Breast epithelium (tissue), 4 donors: ENCODE results near the gene STAT3. TPM values are rescaled to one million over a fixed set of nuclear protein-coding genes. Genes with fewer than 3 reads are reported as not detected.
"Not testable (repeated sequence)": the region's sequence is repeated elsewhere in the genome, so short reads cannot be mapped to it uniquely, and the experiment has no call there.

ENCODE experiments used
- DNase-seq, 2 donors: peaks; one replicate each; pipeline ENCODE4 v3.0.0-alpha.2; 2019; ENCODE audit warnings: low spot score in 2 of 2
- H3K27ac ChIP-seq, 2 donors: fragments of 200-600 bp; sonication (generic) in 1 of 2; one replicate each; pipeline ENCODE4 v1.5.1; 2016 to 2019; ENCODE audit warnings: mild to moderate bottlenecking in 1 of 2
- H3K27me3 ChIP-seq, 2 donors: fragments of 200-600 bp; sonication (generic) in 1 of 2; one replicate each; pipeline versions ENCODE4 v1.5.1 to v1.6.0; 2017 to 2019; ENCODE audit warnings: control low read depth in 1 of 2, mild to moderate bottlenecking in 1 of 2
- H3K36me3 ChIP-seq: fragments of 200-600 bp; one replicate; pipeline ENCODE4 v1.5.1; 2019
- H3K4me1 ChIP-seq, 2 donors: fragments of 200-600 bp; sonication (generic); one replicate each; pipeline ENCODE4 v1.5.1; 2016 to 2019; ENCODE audit warnings: control low read depth in 1 of 2
- H3K4me3 ChIP-seq, 3 donors: fragments of 200-600 bp; sonication (generic); 1 replicate in 2 of 3; 2 replicates in 1 of 3; pipeline ENCODE4 v1.5.1; 2016 to 2019; ENCODE audit warnings: mild to moderate bottlenecking in 3 of 3, moderate library complexity in 2 of 3
- H3K9me3 ChIP-seq, 2 donors: fragments of 200-600 bp; sonication (generic) in 1 of 2; one replicate each; pipeline ENCODE4 v1.5.1; 2016 to 2019; ENCODE audit warnings: control low read depth in 1 of 2
- POLR2A ChIP-seq: fragments of 450-650 bp; IDR thresholded peaks from one replicate; pipeline ENCODE4 v1.6.1; 2016; ENCODE audit warnings: antibody characterized with exemption, mild to moderate bottlenecking, moderate library complexity
- POLR2AphosphoS5 ChIP-seq, 3 donors: sonication (generic); formaldehyde crosslinking; IDR thresholded peaks; one replicate each; pipeline ENCODE4 v1.6.1; 2017; ENCODE audit warnings: antibody characterized with exemption in 3 of 3
- intact Hi-C: fragments of 100-400 bp; cut with DNase I; formaldehyde crosslinking; loops from one replicate; pipeline ENCODE4 v1.15.1; 2023; ENCODE audit warnings: low total_unique reads
- total RNA-seq, 3 donors: library from RNA; depleted of rRNA; stranded (reverse); fragments of >200 nt; gene quantifications; one replicate each; pipeline ENCODE4 v1.1.0, GENCODE V29; 2016
- TF ChIP-seq, protein P1 (sequence below), 3 donors: fragments of 450-650 bp; IDR thresholded peaks; one replicate each; pipeline ENCODE4 v1.5.1; 2016 to 2017; ENCODE audit warnings: antibody characterized with exemption in 3 of 3, mild to moderate bottlenecking in 3 of 3, moderate library complexity in 3 of 3

STAT3 gene
- total RNA-seq, 3 donors from 2014 or later, result 193 to 322 (median 238) TPM

- no peak overlapping the region for H3K4me3 ChIP-seq
- intact Hi-C loops, result loop anchor here (10.0 kb wide), 1 partner anchor 1741 kb away; the partner anchor contains the start of gene CCR7
These were observed 82.5 kb downstream of the STAT3 start for GRCh38 chr17:42305543-42306384.

DNA sequence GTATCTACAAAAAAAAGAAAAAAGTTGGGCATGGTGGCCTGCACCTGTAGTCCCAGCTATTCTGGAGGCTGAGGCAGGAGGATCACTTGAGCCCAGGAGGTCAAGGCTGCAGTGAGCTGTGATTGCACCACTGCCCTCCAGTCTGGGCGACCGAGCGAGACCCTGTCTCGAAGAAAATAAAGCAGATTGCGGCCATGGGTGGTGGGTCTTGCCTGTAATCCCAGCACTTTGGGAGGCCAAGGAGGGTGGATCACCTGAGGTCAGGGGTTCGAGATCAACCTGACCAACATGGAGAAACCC, 83.3 kb downstream of the STAT3 start:
- intact Hi-C loops, result loop anchor here (10.0 kb wide), 1 partner anchor 1740 kb away; the partner anchor contains the start of gene CCR7
- DNase-seq, result not testable (repeated sequence)

More at GRCh38 chr17:42305543-42306384, 82.5 kb downstream of the STAT3 start:
- DNase-seq, result no peak
- no peaks in the 10 kb centered on the region for H3K36me3 ChIP-seq
- H3K4me1 ChIP-seq, result no peaks in the 10 kb centered on the region
- H3K27ac ChIP-seq, result no peak overlapping the region
- H3K9me3 ChIP-seq, result no peaks in the 10 kb centered on the region
- TF ChIP-seq, protein P1, sequence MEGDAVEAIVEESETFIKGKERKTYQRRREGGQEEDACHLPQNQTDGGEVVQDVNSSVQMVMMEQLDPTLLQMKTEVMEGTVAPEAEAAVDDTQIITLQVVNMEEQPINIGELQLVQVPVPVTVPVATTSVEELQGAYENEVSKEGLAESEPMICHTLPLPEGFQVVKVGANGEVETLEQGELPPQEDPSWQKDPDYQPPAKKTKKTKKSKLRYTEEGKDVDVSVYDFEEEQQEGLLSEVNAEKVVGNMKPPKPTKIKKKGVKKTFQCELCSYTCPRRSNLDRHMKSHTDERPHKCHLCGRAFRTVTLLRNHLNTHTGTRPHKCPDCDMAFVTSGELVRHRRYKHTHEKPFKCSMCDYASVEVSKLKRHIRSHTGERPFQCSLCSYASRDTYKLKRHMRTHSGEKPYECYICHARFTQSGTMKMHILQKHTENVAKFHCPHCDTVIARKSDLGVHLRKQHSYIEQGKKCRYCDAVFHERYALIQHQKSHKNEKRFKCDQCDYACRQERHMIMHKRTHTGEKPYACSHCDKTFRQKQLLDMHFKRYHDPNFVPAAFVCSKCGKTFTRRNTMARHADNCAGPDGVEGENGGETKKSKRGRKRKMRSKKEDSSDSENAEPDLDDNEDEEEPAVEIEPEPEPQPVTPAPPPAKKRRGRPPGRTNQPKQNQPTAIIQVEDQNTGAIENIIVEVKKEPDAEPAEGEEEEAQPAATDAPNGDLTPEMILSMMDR (IDR thresholded peaks at IDR 0.05), result no peak
- TF ChIP-seq POLR2A, result no peak
- no peak for TF ChIP-seq POLR2AphosphoS5 (IDR thresholded peaks at IDR 0.05)
- H3K27me3 ChIP-seq, result no peaks in the 10 kb centered on the region

DNA sequence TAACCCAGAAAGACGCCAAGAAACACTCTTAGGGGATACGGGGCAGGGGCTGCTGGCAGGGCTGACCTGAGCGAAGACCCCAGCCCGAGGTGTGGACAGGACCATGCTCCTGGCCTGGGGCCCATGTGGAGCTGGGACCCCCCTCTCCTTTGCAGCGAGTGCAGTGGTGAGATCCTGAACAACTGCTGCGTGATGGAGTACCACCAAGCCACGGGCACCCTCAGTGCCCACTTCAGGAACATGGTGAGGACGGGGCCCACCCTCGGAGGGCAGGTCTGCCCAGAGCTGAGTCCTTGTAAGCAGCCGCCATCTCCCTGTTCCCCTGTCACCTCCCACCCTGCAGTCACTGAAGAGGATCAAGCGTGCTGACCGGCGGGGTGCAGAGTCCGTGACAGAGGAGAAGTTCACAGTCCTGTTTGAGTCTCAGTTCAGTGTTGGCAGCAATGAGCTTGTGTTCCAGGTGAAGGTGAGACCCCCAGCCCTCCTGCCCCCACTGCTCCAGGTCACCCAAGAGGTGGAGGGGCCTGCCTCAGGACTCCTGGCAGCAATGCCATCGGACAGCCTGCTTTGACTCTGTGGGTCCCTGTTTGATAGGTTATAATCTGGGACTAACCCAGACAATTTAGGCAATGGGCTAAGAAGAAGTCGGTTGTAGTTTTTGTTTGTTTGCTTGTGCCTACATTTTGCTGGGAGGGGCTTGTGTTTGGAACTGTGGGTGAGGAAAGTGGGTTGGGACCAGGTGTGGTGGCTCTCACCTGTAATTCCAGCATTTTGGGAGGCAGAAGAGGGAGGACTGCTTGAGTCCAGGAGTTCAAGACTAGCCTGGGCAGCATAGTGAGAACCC, 83.8 kb downstream of the STAT3 start:
- no peak for DNase-seq
- no peaks in the 10 kb centered on the region for H3K9me3 ChIP-seq
- H3K4me3 ChIP-seq, result no peak overlapping the region
- no peaks in the 10 kb centered on the region for H3K36me3 ChIP-seq
- H3K27ac ChIP-seq, result no peak overlapping the region
- no peaks in the 10 kb centered on the region for H3K4me1 ChIP-seq
- TF ChIP-seq, protein P1 (IDR thresholded peaks at IDR 0.05), result no peak
- TF ChIP-seq POLR2AphosphoS5 (IDR thresholded peaks at IDR 0.05), result no peak
- no peak for TF ChIP-seq POLR2A
- intact Hi-C loops, result loop anchor here (10.0 kb wide), 1 partner anchor 1740 kb away; the partner anchor contains the start of gene CCR7
- H3K27me3 ChIP-seq, result no peaks in the 10 kb centered on the region

More for the DNA sequence above, 83.3 kb downstream of the STAT3 start:
- H3K4me3 ChIP-seq, H3K9me3 ChIP-seq, H3K27me3 ChIP-seq, H3K36me3 ChIP-seq, H3K27ac ChIP-seq, H3K4me1 ChIP-seq: not testable (repeated sequence)

DNA sequence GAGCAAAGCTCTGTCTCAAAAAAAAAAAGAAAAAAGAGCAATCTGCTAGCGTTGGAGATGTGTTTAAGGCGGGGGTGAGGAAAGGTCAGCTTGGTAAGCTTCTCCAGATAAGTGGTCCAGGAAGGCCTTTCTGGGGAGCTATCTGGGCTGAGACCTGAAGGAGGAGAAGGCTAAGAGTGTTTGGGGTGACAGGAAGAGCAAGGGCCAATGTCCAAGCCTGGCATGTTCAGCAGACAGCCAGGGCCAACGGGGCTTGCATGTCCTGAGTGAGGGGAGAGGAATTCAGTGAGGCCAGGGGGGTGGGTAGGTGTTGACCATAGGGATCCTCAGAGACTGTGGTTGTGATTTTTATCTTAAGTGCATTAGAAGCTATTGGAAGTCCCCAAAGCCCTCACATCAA, 84.5 kb downstream of the STAT3 start:
- intact Hi-C loops, result loop anchor here (10.0 kb wide), 1 partner anchor 1739 kb away; the partner anchor contains the start of gene CCR7
- H3K4me3 ChIP-seq, result no peak overlapping the region
- H3K27me3 ChIP-seq, result no peaks in the 10 kb centered on the region
- H3K4me1 ChIP-seq, result no peaks in the 10 kb centered on the region
- no peaks in the 10 kb centered on the region for H3K9me3 ChIP-seq
- H3K36me3 ChIP-seq, result no peaks in the 10 kb centered on the region
- no peak overlapping the region for H3K27ac ChIP-seq
- no peak for DNase-seq
- TF ChIP-seq, protein P1 (IDR thresholded peaks at IDR 0.05), result no peak
- TF ChIP-seq POLR2AphosphoS5 (IDR thresholded peaks at IDR 0.05) (no peak), POLR2A (no peak)

DNA sequence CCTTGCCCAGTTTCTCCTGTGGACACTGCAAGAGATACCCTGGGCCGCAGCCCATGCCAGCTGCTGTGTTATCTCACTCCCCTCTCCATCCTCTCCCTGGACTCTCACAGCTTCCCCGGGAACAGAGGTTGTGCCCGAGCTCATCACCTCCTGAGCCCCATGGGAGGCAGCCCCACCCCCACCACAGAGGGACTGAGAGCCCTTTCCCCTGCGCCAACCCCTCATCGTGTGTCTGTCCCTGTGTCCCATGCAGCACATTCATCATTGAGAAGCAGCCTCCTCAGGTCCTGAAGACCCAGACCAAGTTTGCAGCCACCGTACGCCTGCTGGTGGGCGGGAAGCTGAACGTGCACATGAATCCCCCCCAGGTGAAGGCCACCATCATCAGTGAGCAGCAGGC, 87.2 kb downstream of the STAT3 start:
- TF ChIP-seq POLR2A, result no peak
- TF ChIP-seq POLR2AphosphoS5 (IDR thresholded peaks at IDR 0.05), result no peak
- TF ChIP-seq, protein P1 (IDR thresholded peaks at IDR 0.05), result no peak
- no peaks in the 10 kb centered on the region for H3K9me3 ChIP-seq
- intact Hi-C loops, result loop anchor here (10.0 kb wide), 1 partner anchor 1736 kb away; the partner anchor contains the start of gene CCR7
- no peak for DNase-seq
- H3K27me3 ChIP-seq, result no peaks in the 10 kb centered on the region
- no peak overlapping the region for H3K27ac ChIP-seq
- no peak overlapping the region for H3K4me3 ChIP-seq
- H3K36me3 ChIP-seq, result no peaks in the 10 kb centered on the region
- no peaks in the 10 kb centered on the region for H3K4me1 ChIP-seq

DNA sequence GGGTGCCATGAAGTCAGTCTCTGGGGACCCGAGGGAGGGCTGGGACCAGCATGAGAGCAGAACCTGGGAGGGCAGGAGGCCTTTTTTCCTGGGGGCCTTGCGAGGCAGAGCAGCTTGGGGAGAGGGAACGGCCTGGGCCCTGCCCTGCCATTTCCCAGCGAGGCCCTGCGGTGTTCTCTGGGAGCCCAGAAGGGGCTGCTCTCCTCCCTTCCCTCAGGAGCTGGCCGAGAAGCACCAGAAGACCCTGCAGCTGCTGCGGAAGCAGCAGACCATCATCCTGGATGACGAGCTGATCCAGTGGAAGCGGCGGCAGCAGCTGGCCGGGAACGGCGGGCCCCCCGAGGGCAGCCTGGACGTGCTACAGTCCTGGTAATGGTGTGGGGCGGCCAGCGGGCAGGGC, 88.3 kb downstream of the STAT3 start:
- not testable (repeated sequence) for H3K9me3 ChIP-seq, H3K27ac ChIP-seq, DNase-seq, H3K36me3 ChIP-seq, H3K4me3 ChIP-seq, H3K27me3 ChIP-seq, H3K4me1 ChIP-seq
- intact Hi-C loops, result loop anchor here (10.0 kb wide), 1 partner anchor 1735 kb away; the partner anchor contains the start of gene CCR7

- H3K36me3 ChIP-seq, intact Hi-C loops, H3K27me3 ChIP-seq, H3K9me3 ChIP-seq, H3K27ac ChIP-seq, DNase-seq, H3K4me3 ChIP-seq, H3K4me1 ChIP-seq: not testable (repeated sequence)
These were observed 88.9 kb downstream of the STAT3 start for GRCh38 chr17:42299361-42299760.

DNA sequence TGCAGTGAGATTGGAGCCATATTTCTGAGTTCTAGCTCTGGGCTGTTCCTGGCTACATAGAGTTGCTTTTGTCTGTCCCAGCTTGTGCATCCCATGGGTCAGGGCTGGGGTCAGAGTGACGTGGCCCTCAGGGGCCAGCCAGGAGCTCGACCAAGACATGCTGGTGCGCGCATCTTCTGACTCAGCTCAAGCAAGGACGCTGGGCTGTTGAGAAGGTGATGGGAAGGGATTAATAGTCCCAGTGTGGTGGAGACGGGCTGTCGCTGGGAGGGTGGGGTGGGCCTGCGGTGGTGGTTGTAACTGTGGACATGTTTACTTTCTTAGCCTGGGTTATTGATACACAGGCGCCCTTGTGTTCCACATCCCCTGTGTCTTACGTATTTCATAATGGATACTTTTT, 90.5 kb downstream of the STAT3 start:
- H3K9me3 ChIP-seq, intact Hi-C loops, DNase-seq, H3K27me3 ChIP-seq, H3K27ac ChIP-seq, H3K4me3 ChIP-seq, H3K36me3 ChIP-seq, H3K4me1 ChIP-seq: not testable (repeated sequence)
